OCI-M2 (cell line): Measurements from ENCODE around the gene ZNF398.

Experiments used
- DNase-seq: peaks from one replicate; lab custom pipeline; 2025; ENCODE audit not compliant: unreplicated experiment; lab: John Stamatoyannopoulos, UW

The ZNF398 gene

GRCh38 chr7:149147752-149148653 lies 750 bp downstream of the ZNF398 start:
- DNase-seq = no peak

GRCh38 chr7:149150981-149151380 lies 3.7 kb downstream of the ZNF398 start:
- no peak for DNase-seq

- no peak for DNase-seq
Observed at GRCh38 chr7:149153346-149153745, 6.1 kb downstream of the ZNF398 start.

GRCh38 chr7:149154056-149154455 lies 6.8 kb downstream of the ZNF398 start:
- no peak for DNase-seq

GRCh38 chr7:149156898-149157297 lies 9.6 kb downstream of the ZNF398 start:
- no peak for DNase-seq

GRCh38 chr7:149161241-149161848 lies 14.1 kb downstream of the ZNF398 start:
- DNase-seq = no peak

GRCh38 chr7:149166142-149166541 lies 18.9 kb downstream of the ZNF398 start:
- DNase-seq = no peak

GRCh38 chr7:149166630-149167352 lies 19.5 kb downstream of the ZNF398 start:
- no peak for DNase-seq

- DNase-seq = no peak
Observed at GRCh38 chr7:149171892-149172533, 24.8 kb downstream of the ZNF398 start.

- DNase-seq = no peak
Observed at GRCh38 chr7:149172534-149172920, 25.3 kb downstream of the ZNF398 start.

- no peak for DNase-seq
Observed at GRCh38 chr7:149175150-149175549, 27.9 kb downstream of the ZNF398 start.

- DNase-seq = no peak
Observed at GRCh38 chr7:149179241-149179640, 32.0 kb downstream of the ZNF398 start.

GRCh38 chr7:149180722-149181449 lies 33.6 kb downstream of the ZNF398 start:
- DNase-seq = no peak

GRCh38 chr7:149181450-149181790 lies 34.2 kb downstream of the ZNF398 start:
- DNase-seq = no peak

GRCh38 chr7:149184274-149184673 lies 37.0 kb downstream of the ZNF398 start:
- no peak for DNase-seq

GRCh38 chr7:149188213-149188612 lies 41.0 kb downstream of the ZNF398 start:
- no peak for DNase-seq

GRCh38 chr7:149188637-149189259 lies 41.5 kb downstream of the ZNF398 start:
- no peak for DNase-seq

GRCh38 chr7:149191851-149192250 lies 44.6 kb downstream of the ZNF398 start:
- DNase-seq = no peak

- no peak for DNase-seq
Observed at GRCh38 chr7:149194799-149195179, 47.5 kb downstream of the ZNF398 start.
